Liver (tissue), 9 donors: Measurements from ENCODE around the gene GLE1. TPM values are rescaled to one million over a fixed set of nuclear protein-coding genes. Genes with fewer than 3 reads are reported as not detected.

Experiments
- DNase-seq: peaks from one replicate; pipeline ENCODE4 v3.0.0-alpha.2; 2017; ENCODE audit warnings: low spot score
- H3K27ac ChIP-seq, 2 donors: one replicate each; pipeline ENCODE4 v1.7.0; 2013; ENCODE audit warnings: inconsistent platforms in 2 of 2, low read length in 2 of 2, control low read depth in 1 of 2, low read depth in 1 of 2, mild to moderate bottlenecking in 1 of 2
- H3K27me3 ChIP-seq, 4 donors: one replicate each; pipeline versions ENCODE4 v1.6.1 to v1.7.0; 2013; ENCODE audit warnings: low read length in 3 of 4, inconsistent platforms in 1 of 4, mild to moderate bottlenecking in 1 of 4, moderate library complexity in 1 of 4; ENCODE audit not compliant: control insufficient read depth in 4 of 4, insufficient read depth in 4 of 4
- H3K36me3 ChIP-seq, 4 donors: one replicate each; pipeline versions ENCODE4 v1.6.1 to v1.7.0; 2013; ENCODE audit warnings: low read length in 3 of 4, mild to moderate bottlenecking in 3 of 4, low read depth in 1 of 4, moderate library complexity in 1 of 4; ENCODE audit not compliant: control insufficient read depth in 4 of 4, insufficient read depth in 3 of 4
- H3K4me1 ChIP-seq, 4 donors: one replicate each; pipeline versions ENCODE4 v1.6.1 to v1.7.0; 2013; ENCODE audit warnings: low read length in 3 of 4, mild to moderate bottlenecking in 3 of 4, moderate library complexity in 1 of 4; ENCODE audit not compliant: control insufficient read depth in 4 of 4, insufficient read depth in 4 of 4
- H3K4me3 ChIP-seq, 3 donors: one replicate each; pipeline versions ENCODE4 v1.6.1 to v1.7.0; 2013; ENCODE audit warnings: low read length in 3 of 3, control low read depth in 1 of 3, low read depth in 1 of 3, mild to moderate bottlenecking in 1 of 3
- H3K9ac ChIP-seq, 2 donors: one replicate each; pipeline ENCODE4 v1.7.0; 2013; ENCODE audit warnings: low read length in 2 of 2, mild to moderate bottlenecking in 2 of 2, moderate library complexity in 2 of 2, control low read depth in 1 of 2, low read depth in 1 of 2
- H3K9me3 ChIP-seq, 4 donors: one replicate each; pipeline versions ENCODE4 v1.6.1 to v1.7.0; 2013; ENCODE audit warnings: low read length in 3 of 4; ENCODE audit not compliant: control insufficient read depth in 4 of 4
- ATF3 ChIP-seq: IDR thresholded peaks from 2 replicates; pipeline ENCODE4 v1.6.1; 2016; ENCODE audit warnings: antibody characterized with exemption
- EGR1 ChIP-seq, 2 donors: IDR thresholded peaks; 2 replicates each; pipeline ENCODE4 v1.6.1; 2016 to 2018; ENCODE audit warnings: antibody characterized with exemption in 2 of 2, low read depth in 2 of 2
- FOXA1 ChIP-seq: IDR thresholded peaks from 2 replicates; pipeline ENCODE4 v1.6.1; 2016; ENCODE audit warnings: antibody characterized with exemption
- FOXA2 ChIP-seq: IDR thresholded peaks from 2 replicates; pipeline ENCODE4 v1.6.1; 2016; ENCODE audit warnings: antibody characterized with exemption
- GABPA ChIP-seq, 2 donors: IDR thresholded peaks in 1 of 2; conservative IDR thresholded peaks in 1 of 2; 2 replicates each; pipeline ENCODE4 v1.6.1; 2016; ENCODE audit warnings: antibody characterized with exemption in 2 of 2, mild to moderate bottlenecking in 1 of 2, moderate library complexity in 1 of 2
- HNF4A ChIP-seq, 2 donors: conservative IDR thresholded peaks; 2 replicates each; pipeline ENCODE4 v1.6.1; 2016; ENCODE audit warnings: antibody characterized with exemption in 2 of 2, mild to moderate bottlenecking in 2 of 2
- HNF4G ChIP-seq: IDR thresholded peaks from 2 replicates; pipeline ENCODE4 v1.6.1; 2016; ENCODE audit warnings: antibody characterized with exemption
- JUND ChIP-seq, 2 donors: IDR thresholded peaks; 2 replicates each; pipeline ENCODE4 v1.6.1; 2016; ENCODE audit warnings: antibody characterized with exemption in 2 of 2
- NR2F2 ChIP-seq: IDR thresholded peaks from 2 replicates; pipeline ENCODE4 v1.6.1; 2016; ENCODE audit warnings: antibody characterized with exemption
- RAD21 ChIP-seq, 2 donors: IDR thresholded peaks; 2 replicates each; pipeline ENCODE4 v1.6.1; 2016; ENCODE audit warnings: antibody characterized with exemption in 2 of 2, mild to moderate bottlenecking in 2 of 2
- REST ChIP-seq: IDR thresholded peaks from 2 replicates; pipeline ENCODE4 v1.6.1; 2016; ENCODE audit warnings: antibody characterized with exemption, mild to moderate bottlenecking
- RXRA ChIP-seq, 2 donors: IDR thresholded peaks; 2 replicates each; pipeline ENCODE4 v1.6.1; 2017 to 2018; ENCODE audit warnings: antibody characterized with exemption in 2 of 2, mild to moderate bottlenecking in 1 of 2
- SP1 ChIP-seq: IDR thresholded peaks from 2 replicates; pipeline ENCODE4 v1.6.1; 2018; ENCODE audit warnings: antibody characterized with exemption, mild to moderate bottlenecking
- TAF1 ChIP-seq: conservative IDR thresholded peaks from 2 replicates; pipeline ENCODE4 v1.6.1; 2016; ENCODE audit warnings: antibody characterized with exemption, mild to moderate bottlenecking
- YY1 ChIP-seq: IDR thresholded peaks from 2 replicates; pipeline ENCODE4 v1.6.1; 2016; ENCODE audit warnings: antibody characterized with exemption, mild to moderate bottlenecking
- WGBS: extraction: QIAGEN DNeasy Blood & Tissue Kit; methylation state at CpG from one replicate; pipeline ENCODE4 v1.1.7; 2013; 5-methylcytosine and 5-hydroxymethylcytosine counted together
- polyA plus RNA-seq, 2 donors: library from polyadenylated mRNA; stranded (reverse) in 1 of 2; unstranded in 1 of 2; fragments of 200-250 nt in 1 of 2; fragments of >200 nt in 1 of 2; fragmentation: Nextera tagmentation in 1 of 2; extraction: Ambion mirVana in 1 of 2; gene quantifications; one replicate each; pipeline versions ENCODE4 v1.2.1 to v1.2.3, GENCODE V29; 2013 to 2015
- total RNA-seq, 2 donors: library from RNA; depleted of rRNA; stranded (reverse); fragments of >200 nt; gene quantifications; one replicate each; pipeline ENCODE4 v1.2.3, GENCODE V29; 2014
- TF ChIP-seq, protein P1 (sequence below): fragments of 150-350 bp; IDR thresholded peaks from 2 replicates; pipeline ENCODE4 v1.5.1; 2017; ENCODE audit warnings: improper control_type of control experiment, low read depth, low read length; ENCODE audit not compliant: missing input control
- TF ChIP-seq, protein P2 (sequence below): IDR thresholded peaks from 2 replicates; pipeline ENCODE4 v1.6.1; 2016; ENCODE audit warnings: antibody characterized with exemption
- TF ChIP-seq, protein P3 (sequence below): IDR thresholded peaks from 2 replicates; pipeline ENCODE4 v1.6.1; 2016; ENCODE audit warnings: antibody characterized with exemption
- donor health status: healthy.
- donor health status: healthy.
- donor health status: healthy.
- donor health status: healthy.
- donor health status: healthy.

The GLE1 gene
- total and polyA plus RNA-seq, 4 donors: 5.3 to 19.5 (median 12.8) TPM

DNA sequence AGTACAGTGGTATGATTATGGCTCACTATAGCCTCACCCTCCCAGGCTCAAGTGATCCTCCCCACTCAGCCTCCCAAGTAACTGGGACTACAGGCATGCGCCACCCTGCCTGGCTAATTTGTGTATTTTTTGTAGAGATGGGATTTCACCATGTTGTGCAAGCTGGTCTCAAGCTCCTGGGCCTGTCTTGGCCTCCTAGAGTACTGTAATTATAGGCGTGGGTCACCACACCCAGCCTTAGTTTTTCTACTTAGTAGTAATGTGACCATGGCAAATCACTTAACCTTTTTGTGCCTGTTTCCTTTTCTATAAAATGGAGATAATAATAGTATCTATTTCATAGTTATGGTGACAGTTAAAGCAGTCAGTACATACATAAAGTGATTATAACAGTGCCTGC is 22.2 kb downstream of the GLE1 start:
- no peaks in the 10 kb centered on the region for H3K27me3 ChIP-seq
- H3K4me3 ChIP-seq: no peak overlapping the region
- DNase-seq: no peak
- H3K9ac ChIP-seq: no peak overlapping the region
- no peaks in the 10 kb centered on the region for H3K9me3 ChIP-seq
- H3K36me3 ChIP-seq: peaks cover 10 to 42% (median 28%) of the 10 kb centered on the region in 4 donors
- no peak overlapping the region for H3K27ac ChIP-seq
- peaks cover 0 to 13% (median 9%) of the 10 kb centered on the region in 4 donors for H3K4me1 ChIP-seq
- 97% methylated on average over 2 of the region's 2 CpGs for WGBS
- no peak for TF ChIP-seq HNF4G
- TF ChIP-seq, protein P1, sequence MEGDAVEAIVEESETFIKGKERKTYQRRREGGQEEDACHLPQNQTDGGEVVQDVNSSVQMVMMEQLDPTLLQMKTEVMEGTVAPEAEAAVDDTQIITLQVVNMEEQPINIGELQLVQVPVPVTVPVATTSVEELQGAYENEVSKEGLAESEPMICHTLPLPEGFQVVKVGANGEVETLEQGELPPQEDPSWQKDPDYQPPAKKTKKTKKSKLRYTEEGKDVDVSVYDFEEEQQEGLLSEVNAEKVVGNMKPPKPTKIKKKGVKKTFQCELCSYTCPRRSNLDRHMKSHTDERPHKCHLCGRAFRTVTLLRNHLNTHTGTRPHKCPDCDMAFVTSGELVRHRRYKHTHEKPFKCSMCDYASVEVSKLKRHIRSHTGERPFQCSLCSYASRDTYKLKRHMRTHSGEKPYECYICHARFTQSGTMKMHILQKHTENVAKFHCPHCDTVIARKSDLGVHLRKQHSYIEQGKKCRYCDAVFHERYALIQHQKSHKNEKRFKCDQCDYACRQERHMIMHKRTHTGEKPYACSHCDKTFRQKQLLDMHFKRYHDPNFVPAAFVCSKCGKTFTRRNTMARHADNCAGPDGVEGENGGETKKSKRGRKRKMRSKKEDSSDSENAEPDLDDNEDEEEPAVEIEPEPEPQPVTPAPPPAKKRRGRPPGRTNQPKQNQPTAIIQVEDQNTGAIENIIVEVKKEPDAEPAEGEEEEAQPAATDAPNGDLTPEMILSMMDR: no peak
- no peak for TF ChIP-seq TAF1
- no peak for TF ChIP-seq FOXA2

DNA sequence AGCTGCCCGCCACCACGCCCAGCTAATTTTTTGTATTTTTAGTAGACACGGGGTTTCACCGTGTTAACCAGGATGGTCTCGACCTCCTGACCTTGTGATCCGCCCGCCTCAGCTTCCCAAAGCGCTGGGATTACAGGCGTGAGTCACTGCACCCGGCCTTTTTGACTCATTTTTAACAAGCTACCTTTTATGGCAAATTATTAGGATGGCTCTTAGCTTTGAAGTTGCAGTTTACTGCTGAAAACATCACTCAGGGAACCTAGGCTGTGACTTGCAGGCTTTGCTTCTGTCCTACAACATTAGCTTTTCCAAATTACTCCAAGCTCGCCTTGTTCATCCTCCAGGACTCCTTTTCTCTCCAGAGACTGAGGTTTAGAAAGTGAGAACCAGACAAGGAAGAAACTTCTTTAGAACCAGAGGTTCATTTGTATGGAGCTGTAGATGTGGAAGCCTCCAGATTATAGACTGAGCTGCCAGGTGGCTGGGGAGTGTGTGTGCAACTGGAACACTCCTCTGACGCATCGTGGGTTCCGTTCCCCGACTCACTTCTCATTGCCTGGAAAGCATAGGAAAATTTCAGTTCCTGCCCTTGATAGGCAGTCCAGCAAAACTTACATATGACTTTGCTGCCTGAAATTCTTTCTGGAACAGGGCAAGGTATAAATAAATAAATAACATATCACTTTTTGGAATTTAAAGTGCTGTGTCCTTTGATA is 24.1 kb downstream of the GLE1 start:
- H3K9me3 ChIP-seq: no peaks in the 10 kb centered on the region
- no peak overlapping the region for H3K4me3 ChIP-seq
- H3K36me3 ChIP-seq: peaks cover 10 to 53% (median 34%) of the 10 kb centered on the region in 4 donors
- no peak overlapping the region for H3K9ac ChIP-seq
- H3K27ac ChIP-seq: no peak overlapping the region
- TF ChIP-seq HNF4A (conservative IDR thresholded peaks at IDR 0.05) (no peak), GABPA (IDR thresholded peaks at IDR 0.05 in 1 of 2, conservative IDR thresholded peaks at IDR 0.05 in 1 of 2) (no peak), EGR1 (IDR thresholded peaks at IDR 0.05; ENCODE audit: low read depth in 2 of 2) (no peak), RXRA (IDR thresholded peaks at IDR 0.05) (no peak), SP1 (no peak), FOXA1 (no peak), NR2F2 (no peak), FOXA2 (no peak), REST (no peak), ATF3 (no peak), YY1 (no peak), HNF4G (no peak), TAF1 (no peak), RAD21 (IDR thresholded peaks at IDR 0.05) (no peak), JUND (IDR thresholded peaks at IDR 0.05) (no peak)
- TF ChIP-seq, protein P1: no peak
- TF ChIP-seq, protein P2, sequence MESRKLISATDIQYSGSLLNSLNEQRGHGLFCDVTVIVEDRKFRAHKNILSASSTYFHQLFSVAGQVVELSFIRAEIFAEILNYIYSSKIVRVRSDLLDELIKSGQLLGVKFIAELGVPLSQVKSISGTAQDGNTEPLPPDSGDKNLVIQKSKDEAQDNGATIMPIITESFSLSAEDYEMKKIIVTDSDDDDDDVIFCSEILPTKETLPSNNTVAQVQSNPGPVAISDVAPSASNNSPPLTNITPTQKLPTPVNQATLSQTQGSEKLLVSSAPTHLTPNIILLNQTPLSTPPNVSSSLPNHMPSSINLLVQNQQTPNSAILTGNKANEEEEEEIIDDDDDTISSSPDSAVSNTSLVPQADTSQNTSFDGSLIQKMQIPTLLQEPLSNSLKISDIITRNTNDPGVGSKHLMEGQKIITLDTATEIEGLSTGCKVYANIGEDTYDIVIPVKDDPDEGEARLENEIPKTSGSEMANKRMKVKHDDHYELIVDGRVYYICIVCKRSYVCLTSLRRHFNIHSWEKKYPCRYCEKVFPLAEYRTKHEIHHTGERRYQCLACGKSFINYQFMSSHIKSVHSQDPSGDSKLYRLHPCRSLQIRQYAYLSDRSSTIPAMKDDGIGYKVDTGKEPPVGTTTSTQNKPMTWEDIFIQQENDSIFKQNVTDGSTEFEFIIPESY: no peak
- TF ChIP-seq, protein P3, sequence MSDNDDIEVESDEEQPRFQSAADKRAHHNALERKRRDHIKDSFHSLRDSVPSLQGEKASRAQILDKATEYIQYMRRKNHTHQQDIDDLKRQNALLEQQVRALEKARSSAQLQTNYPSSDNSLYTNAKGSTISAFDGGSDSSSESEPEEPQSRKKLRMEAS: no peak
- peaks cover 0 to 2% (median 1%) of the 10 kb centered on the region in 4 donors for H3K4me1 ChIP-seq
- DNase-seq: no peak
- 91% methylated on average over 15 of the region's 15 CpGs for WGBS
- H3K27me3 ChIP-seq: no peaks in the 10 kb centered on the region
